Testis (tissue), 2 donors: ENCODE results near the gene TTC28.

Experiments used
- CTCF ChIP-seq, 3 experiments: fragments of 450-650 bp in 2 of 3; fragments of 200-600 bp in 1 of 3; sonication (generic) in 1 of 3; IDR thresholded peaks; one replicate each; pipeline ENCODE4 v1.5.1; 2016 to 2019; ENCODE audit warnings: antibody characterized with exemption in 3 of 3, mild to moderate bottlenecking in 2 of 3, moderate library complexity in 1 of 3
- POLR2A ChIP-seq: fragments of 450-650 bp; IDR thresholded peaks from one replicate; pipeline ENCODE4 v1.6.1; 2017; ENCODE audit warnings: antibody characterized with exemption, mild to moderate bottlenecking, moderate library complexity

GRCh38 chr22:28174509-28174908 is 505.1 kb downstream of the TTC28 start:
- TF ChIP-seq CTCF (IDR thresholded peaks at IDR 0.05) (no peak), POLR2A (no peak)
